ENCODE results near the gene BMPER.

BMPER gene

DNA sequence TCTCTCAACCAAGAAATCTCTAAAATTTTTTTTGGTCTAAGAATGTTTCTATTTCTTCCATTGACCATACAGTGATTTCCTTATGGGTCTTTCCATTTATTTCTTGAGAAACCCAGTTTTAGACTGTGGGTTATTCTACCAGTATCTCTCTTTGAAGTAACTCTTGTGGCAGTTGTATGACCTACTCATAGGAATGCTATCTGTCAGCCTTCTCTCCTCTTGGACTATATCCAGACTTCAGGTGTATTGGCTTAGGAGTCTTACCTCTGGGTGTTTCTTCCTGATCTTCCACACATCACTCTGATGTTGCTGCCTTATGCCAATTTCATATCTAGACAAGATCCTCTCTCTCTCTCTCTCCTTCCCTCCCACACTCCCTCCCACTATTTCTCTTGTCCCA is 178.1 kb downstream of the BMPER start:
- no peak overlapping the region for H3K27ac ChIP-seq (ENCODE audit: extremely low read depth, low read depth, low read length)
- H3K4me3 ChIP-seq (ENCODE audit: low read depth, low read length), result no peak overlapping the region
- TF ChIP-seq ZNF626 (tag by site-specific recombination; IDR thresholded peaks at IDR 0.05) (no peak), ZNF140 (tag by site-specific recombination; IDR thresholded peaks at IDR 0.05) (no peak), ZNF48 (tag by site-specific recombination; IDR thresholded peaks at IDR 0.05) (no peak), ZNF324 (tag by site-specific recombination; IDR thresholded peaks at IDR 0.05) (no peak), SETDB1 (IDR thresholded peaks at IDR 0.05; ENCODE audit: insufficient read length, low read length) (no peak), ZNF792 (tag by site-specific recombination; IDR thresholded peaks at IDR 0.05) (no peak), GLIS1 (tag by site-specific recombination; IDR thresholded peaks at IDR 0.05) (no peak), ZNF214 (tag by site-specific recombination; IDR thresholded peaks at IDR 0.05; ENCODE audit: borderline replicate concordance) (no peak), REPIN1 (tag by site-specific recombination; IDR thresholded peaks at IDR 0.05; ENCODE audit: low read depth) (no peak), WT1 (tag by site-specific recombination; IDR thresholded peaks at IDR 0.05) (no peak), ZNF391 (tag by site-specific recombination; IDR thresholded peaks at IDR 0.05; ENCODE audit: borderline replicate concordance, low read depth) (no peak), IKZF3 (tag by site-specific recombination; IDR thresholded peaks at IDR 0.05) (no peak), ZNF211 (tag by site-specific recombination; IDR thresholded peaks at IDR 0.05; ENCODE audit: low read depth) (no peak)
- TF ChIP-seq, protein P1, sequence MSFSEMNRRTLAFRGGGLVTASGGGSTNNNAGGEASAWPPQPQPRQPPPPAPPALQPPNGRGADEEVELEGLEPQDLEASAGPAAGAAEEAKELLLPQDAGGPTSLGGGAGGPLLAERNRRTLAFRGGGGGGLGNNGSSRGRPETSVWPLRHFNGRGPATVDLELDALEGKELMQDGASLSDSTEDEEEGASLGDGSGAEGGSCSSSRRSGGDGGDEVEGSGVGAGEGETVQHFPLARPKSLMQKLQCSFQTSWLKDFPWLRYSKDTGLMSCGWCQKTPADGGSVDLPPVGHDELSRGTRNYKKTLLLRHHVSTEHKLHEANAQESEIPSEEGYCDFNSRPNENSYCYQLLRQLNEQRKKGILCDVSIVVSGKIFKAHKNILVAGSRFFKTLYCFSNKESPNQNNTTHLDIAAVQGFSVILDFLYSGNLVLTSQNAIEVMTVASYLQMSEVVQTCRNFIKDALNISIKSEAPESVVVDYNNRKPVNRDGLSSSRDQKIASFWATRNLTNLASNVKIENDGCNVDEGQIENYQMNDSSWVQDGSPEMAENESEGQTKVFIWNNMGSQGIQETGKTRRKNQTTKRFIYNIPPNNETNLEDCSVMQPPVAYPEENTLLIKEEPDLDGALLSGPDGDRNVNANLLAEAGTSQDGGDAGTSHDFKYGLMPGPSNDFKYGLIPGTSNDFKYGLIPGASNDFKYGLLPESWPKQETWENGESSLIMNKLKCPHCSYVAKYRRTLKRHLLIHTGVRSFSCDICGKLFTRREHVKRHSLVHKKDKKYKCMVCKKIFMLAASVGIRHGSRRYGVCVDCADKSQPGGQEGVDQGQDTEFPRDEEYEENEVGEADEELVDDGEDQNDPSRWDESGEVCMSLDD (tag by site-specific recombination; IDR thresholded peaks at IDR 0.05), result no peak
- TF ChIP-seq, protein P2, sequence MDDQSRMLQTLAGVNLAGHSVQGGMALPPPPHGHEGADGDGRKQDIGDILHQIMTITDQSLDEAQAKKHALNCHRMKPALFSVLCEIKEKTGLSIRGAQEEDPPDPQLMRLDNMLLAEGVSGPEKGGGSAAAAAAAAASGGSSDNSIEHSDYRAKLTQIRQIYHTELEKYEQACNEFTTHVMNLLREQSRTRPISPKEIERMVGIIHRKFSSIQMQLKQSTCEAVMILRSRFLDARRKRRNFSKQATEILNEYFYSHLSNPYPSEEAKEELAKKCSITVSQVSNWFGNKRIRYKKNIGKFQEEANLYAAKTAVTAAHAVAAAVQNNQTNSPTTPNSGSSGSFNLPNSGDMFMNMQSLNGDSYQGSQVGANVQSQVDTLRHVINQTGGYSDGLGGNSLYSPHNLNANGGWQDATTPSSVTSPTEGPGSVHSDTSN (CRISPR knock-in tag; IDR thresholded peaks at IDR 0.05), result no peak
- POLR2A ChIA-PET, result no interaction called here
- H3K4me1 ChIP-seq (ENCODE audit: control insufficient read depth, insufficient read depth, low read length), result no peaks in the 10 kb centered on the region
- CTCF ChIA-PET, result interaction anchor here (0.6 kb wide), 1 partner anchor 12 kb away, joined by 4 read pairs; no protein-coding TSS in a partner anchor
- H3K9me3 ChIP-seq (ENCODE audit: control insufficient read depth, insufficient read depth, low read depth, low read length), result no peaks in the 10 kb centered on the region
- no peaks in the 10 kb centered on the region for H3K36me3 ChIP-seq (ENCODE audit: control insufficient read depth in 2 of 2, insufficient read depth in 1 of 2, low read length in 2 of 2)

DNA sequence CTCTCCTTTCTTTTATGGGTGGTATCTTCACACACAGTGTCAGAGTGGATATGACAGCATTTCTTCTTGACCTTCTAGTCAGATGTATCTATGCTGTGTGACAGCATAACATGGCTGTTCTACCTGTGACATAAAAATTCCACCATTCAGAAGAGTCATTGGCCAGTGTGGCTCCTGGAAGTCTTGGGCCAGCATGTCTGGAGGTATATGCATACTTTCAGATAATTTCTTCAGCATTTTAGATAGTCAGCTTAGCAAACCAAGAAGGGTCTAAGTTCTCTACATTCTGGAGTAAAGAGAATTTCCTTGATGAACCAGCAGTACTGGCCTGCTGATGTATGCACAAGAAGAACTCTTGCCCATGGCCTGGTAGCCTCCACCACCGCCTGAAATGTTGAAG is 179.3 kb downstream of the BMPER start:
- Histone ChIP-seq H3K4me1 (ENCODE audit: control insufficient read depth, insufficient read depth, low read length) (no peaks in the 10 kb centered on the region), H3K36me3 (ENCODE audit: control insufficient read depth in 2 of 2, insufficient read depth in 1 of 2, low read length in 2 of 2) (no peaks in the 10 kb centered on the region), H3K4me3 (ENCODE audit: low read depth, low read length) (no peak overlapping the region), H3K9me3 (ENCODE audit: control insufficient read depth, insufficient read depth, low read depth, low read length) (no peaks in the 10 kb centered on the region), H3K27ac (ENCODE audit: extremely low read depth, low read depth, low read length) (no peak overlapping the region)
- TF ChIP-seq, protein P3, sequence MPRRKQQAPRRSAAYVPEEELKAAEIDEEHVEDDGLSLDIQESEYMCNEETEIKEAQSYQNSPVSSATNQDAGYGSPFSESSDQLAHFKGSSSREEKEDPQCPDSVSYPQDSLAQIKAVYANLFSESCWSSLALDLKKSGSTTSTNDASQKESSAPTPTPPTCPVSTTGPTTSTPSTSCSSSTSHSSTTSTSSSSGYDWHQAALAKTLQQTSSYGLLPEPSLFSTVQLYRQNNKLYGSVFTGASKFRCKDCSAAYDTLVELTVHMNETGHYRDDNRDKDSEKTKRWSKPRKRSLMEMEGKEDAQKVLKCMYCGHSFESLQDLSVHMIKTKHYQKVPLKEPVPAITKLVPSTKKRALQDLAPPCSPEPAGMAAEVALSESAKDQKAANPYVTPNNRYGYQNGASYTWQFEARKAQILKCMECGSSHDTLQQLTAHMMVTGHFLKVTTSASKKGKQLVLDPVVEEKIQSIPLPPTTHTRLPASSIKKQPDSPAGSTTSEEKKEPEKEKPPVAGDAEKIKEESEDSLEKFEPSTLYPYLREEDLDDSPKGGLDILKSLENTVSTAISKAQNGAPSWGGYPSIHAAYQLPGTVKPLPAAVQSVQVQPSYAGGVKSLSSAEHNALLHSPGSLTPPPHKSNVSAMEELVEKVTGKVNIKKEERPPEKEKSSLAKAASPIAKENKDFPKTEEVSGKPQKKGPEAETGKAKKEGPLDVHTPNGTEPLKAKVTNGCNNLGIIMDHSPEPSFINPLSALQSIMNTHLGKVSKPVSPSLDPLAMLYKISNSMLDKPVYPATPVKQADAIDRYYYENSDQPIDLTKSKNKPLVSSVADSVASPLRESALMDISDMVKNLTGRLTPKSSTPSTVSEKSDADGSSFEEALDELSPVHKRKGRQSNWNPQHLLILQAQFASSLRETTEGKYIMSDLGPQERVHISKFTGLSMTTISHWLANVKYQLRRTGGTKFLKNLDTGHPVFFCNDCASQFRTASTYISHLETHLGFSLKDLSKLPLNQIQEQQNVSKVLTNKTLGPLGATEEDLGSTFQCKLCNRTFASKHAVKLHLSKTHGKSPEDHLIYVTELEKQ (tag by site-specific recombination; IDR thresholded peaks at IDR 0.05; ENCODE audit: borderline replicate concordance), result no peak
- TF ChIP-seq, protein P4, sequence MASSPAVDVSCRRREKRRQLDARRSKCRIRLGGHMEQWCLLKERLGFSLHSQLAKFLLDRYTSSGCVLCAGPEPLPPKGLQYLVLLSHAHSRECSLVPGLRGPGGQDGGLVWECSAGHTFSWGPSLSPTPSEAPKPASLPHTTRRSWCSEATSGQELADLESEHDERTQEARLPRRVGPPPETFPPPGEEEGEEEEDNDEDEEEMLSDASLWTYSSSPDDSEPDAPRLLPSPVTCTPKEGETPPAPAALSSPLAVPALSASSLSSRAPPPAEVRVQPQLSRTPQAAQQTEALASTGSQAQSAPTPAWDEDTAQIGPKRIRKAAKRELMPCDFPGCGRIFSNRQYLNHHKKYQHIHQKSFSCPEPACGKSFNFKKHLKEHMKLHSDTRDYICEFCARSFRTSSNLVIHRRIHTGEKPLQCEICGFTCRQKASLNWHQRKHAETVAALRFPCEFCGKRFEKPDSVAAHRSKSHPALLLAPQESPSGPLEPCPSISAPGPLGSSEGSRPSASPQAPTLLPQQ (tag by site-specific recombination; IDR thresholded peaks at IDR 0.05), result no peak
- TF ChIP-seq GLIS2 (tag by site-specific recombination; IDR thresholded peaks at IDR 0.05), result no peak
- TF ChIP-seq EGR2 (tag by site-specific recombination; IDR thresholded peaks at IDR 0.05; ENCODE audit: low read depth), result no peak
- TF ChIP-seq ZNF76 (tag by site-specific recombination; IDR thresholded peaks at IDR 0.05; ENCODE audit: borderline replicate concordance, low read depth), result no peak
- no peak for TF ChIP-seq ZNF561 (tag by site-specific recombination; IDR thresholded peaks at IDR 0.05; ENCODE audit: borderline replicate concordance)
- TF ChIP-seq ZNF510 (tag by site-specific recombination; IDR thresholded peaks at IDR 0.05; ENCODE audit: insufficient replicate concordance), result no peak
- ChIA-PET CTCF (interaction anchor here (0.9 to 7.3 kb wide), 2 partner anchors 103 to 113 kb away, joined by 3 to 135 read pairs; no protein-coding TSS in a partner anchor), POLR2A (no interaction called here)
